Measurements from ENCODE around the gene RICTOR.

Gene RICTOR

DNA sequence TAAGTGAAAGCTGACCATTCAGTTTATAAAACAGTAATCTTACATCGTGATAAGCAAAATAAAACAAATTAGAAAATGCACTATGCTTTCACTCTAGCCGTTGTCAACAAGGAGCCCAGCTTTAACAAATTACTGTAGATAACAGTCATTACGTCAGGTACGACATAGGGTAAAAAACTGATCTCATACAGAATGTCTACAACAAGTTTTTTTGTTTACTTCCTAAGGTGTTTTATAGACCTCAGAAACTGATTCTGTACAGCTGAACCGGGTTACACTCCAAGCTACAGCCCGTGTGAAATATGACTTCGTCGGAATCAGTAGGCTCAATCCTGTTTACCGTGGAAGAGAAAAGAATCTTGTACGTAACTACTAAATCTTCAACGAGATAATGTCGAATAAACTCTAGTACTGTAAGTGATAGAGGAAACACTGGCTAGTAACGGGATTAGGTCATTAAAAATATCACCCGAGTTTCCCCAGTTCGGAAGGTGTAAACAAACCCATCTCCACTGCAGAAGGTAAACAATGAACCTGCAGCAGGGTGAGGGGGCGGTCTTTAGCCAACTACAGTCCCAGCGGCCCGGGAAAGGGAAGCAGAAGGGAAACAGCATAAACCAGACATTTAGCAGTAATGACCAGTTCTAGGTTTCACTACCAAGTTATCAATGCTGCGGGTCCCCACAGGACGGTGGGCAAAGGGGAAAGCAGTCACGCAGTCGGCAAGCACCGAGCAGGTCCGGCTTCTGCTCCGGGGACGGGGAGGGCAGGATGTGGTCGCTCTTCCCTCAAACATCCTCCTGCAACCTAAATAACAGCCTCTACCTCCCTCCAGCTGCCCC is 1.1 kb downstream of the RICTOR start:
- no peak for DNase-seq (ENCODE audit: extremely low read depth, low read depth)
- H3K4me3 ChIP-seq (replicated peaks; ENCODE audit: low read depth, low read length) = peak overlapping the region; percentile 86
- TF ChIP-seq, protein P1, sequence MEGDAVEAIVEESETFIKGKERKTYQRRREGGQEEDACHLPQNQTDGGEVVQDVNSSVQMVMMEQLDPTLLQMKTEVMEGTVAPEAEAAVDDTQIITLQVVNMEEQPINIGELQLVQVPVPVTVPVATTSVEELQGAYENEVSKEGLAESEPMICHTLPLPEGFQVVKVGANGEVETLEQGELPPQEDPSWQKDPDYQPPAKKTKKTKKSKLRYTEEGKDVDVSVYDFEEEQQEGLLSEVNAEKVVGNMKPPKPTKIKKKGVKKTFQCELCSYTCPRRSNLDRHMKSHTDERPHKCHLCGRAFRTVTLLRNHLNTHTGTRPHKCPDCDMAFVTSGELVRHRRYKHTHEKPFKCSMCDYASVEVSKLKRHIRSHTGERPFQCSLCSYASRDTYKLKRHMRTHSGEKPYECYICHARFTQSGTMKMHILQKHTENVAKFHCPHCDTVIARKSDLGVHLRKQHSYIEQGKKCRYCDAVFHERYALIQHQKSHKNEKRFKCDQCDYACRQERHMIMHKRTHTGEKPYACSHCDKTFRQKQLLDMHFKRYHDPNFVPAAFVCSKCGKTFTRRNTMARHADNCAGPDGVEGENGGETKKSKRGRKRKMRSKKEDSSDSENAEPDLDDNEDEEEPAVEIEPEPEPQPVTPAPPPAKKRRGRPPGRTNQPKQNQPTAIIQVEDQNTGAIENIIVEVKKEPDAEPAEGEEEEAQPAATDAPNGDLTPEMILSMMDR (IDR thresholded peaks at IDR 0.05; ENCODE audit: low read depth, low read length, missing control alignments) = no peak

DNA sequence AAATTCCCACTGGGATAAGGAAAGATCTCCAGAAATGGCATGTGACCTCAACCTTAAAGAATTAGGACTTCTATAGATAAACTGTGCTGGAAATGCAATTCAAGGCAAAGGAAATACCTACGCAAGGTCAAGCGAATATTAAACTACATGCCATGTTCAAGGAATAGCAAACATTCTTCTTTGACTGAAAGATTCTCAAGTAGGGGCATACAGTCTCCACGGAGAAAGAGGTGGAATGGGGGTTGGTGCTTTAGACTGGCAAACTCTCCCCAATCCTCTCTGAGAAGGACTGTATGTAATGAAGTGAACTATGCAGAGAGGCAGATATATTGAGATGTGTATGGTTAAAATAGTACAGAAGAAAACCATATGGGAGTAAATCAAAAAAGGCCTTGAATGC is 6.1 kb downstream of the RICTOR start:
- no peak overlapping the region for H3K4me3 ChIP-seq (replicated peaks; ENCODE audit: low read depth, low read length)
- TF ChIP-seq, protein P1 (IDR thresholded peaks at IDR 0.05; ENCODE audit: low read depth, low read length, missing control alignments) = no peak
- DNase-seq (ENCODE audit: extremely low read depth, low read depth) = no peak

DNA sequence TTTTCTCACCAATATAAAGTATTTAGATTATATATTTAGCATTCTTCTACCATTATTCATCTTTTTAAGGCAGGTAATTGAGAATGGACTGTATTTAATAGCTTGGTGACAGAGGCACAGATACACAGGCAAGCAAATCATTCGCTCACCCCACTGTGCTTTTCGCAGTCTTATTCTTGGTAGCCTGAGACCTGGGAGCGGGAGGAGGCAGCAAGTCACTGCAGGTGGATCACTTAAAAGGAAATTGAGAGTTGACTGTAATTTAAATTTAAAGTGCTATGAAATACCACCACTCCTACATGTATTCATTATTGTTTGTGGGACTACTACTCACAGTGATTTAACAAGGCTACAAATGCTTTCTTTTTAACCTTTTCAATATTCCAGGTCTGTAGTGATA is 9.7 kb downstream of the RICTOR start:
- H3K4me3 ChIP-seq (replicated peaks; ENCODE audit: low read depth, low read length) = no peak overlapping the region
- TF ChIP-seq, protein P1 (IDR thresholded peaks at IDR 0.05; ENCODE audit: low read depth, low read length, missing control alignments) = no peak
- DNase-seq (ENCODE audit: extremely low read depth, low read depth) = no peak

DNA sequence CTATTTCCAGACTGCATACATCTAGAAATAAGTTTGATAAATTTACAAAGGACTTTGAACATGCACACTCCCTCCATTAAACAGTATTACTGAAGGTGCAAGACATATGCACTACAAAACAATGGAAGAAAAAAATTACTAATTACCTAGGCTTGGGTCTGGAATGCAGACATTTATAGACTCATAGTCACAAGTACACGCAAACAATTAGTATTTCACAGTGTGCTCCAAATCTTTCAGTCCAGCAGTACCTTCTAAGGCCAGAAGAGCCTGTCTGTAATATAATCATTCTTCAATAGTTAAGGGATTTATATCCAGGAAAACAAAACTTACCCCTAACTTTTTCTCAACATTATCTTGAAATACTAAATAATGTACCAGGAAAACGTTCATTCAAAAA is 11.2 kb downstream of the RICTOR start:
- TF ChIP-seq, protein P1 (IDR thresholded peaks at IDR 0.05; ENCODE audit: low read depth, low read length, missing control alignments) = no peak
- DNase-seq (ENCODE audit: extremely low read depth, low read depth) = no peak
- no peak overlapping the region for H3K4me3 ChIP-seq (replicated peaks; ENCODE audit: low read depth, low read length)

DNA sequence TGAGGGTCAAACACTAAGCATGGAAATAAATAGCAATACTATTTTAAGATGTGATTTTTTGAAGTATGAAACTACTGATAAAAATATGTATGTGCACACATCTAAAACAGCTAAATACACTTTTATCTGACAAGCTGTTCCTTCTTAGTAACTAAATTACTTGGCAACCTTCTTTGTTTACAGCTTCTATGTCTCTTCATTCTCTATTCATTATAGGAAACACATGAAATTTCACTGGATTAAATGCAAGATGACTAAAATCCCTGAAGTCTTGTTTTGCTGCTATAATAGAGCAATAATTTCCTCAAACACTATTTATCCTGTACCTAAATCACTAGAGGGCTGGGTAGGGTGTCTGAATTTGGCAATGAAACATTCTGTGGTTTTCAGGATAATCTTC is 11.7 kb downstream of the RICTOR start:
- H3K4me3 ChIP-seq (replicated peaks; ENCODE audit: low read depth, low read length) = no peak overlapping the region
- DNase-seq (ENCODE audit: extremely low read depth, low read depth) = no peak
- TF ChIP-seq, protein P1 (IDR thresholded peaks at IDR 0.05; ENCODE audit: low read depth, low read length, missing control alignments) = no peak

DNA sequence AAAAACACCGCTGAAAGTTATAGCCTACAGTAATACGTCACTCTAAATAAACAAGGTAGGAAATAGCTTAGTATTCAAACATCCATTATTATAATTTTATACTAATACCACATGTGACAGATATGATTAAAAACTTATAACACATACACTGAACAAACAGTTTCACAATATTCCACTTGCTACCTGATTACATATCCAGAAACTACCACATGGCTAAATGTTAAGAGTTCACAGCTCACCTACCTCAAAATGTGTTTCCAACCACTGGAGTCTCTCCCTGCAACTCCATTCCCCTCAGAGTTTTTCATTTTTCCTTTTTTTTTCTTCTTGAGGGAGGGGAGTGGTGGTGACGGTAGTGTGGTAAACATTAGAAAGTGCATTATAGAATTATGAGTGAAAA is 12.1 kb downstream of the RICTOR start:
- H3K4me3 ChIP-seq (replicated peaks; ENCODE audit: low read depth, low read length) = no peak overlapping the region
- TF ChIP-seq, protein P1 (IDR thresholded peaks at IDR 0.05; ENCODE audit: low read depth, low read length, missing control alignments) = no peak
- no peak for DNase-seq (ENCODE audit: extremely low read depth, low read depth)

Data from HFF-Myc (cell line).